Upper lobe of left lung (tissue), 6 donors: ENCODE results near the gene MSL2. TPM values are rescaled to one million over a fixed set of nuclear protein-coding genes. Genes with fewer than 3 reads are reported as not detected.
"Not testable (repeated sequence)": the region's sequence is repeated elsewhere in the genome, so short reads cannot be mapped to it uniquely, and the experiment has no call there.

ENCODE experiments used
- ATAC-seq, 2 donors: fragments of 200-7000 bp; cut with Tn5 transposase; one replicate each; pipeline ENCODE4 v1.9.1; 2022; ENCODE audit warnings: mild to moderate bottlenecking in 2 of 2, moderate library complexity in 2 of 2; ENCODE audit not compliant: low FRiP score in 2 of 2
- DNase-seq, 2 donors: peaks; one replicate each; pipeline ENCODE4 v3.0.0-alpha.2; 2019 to 2020
- H3K27ac ChIP-seq, 4 donors: fragments of 200-600 bp; sonication (generic); one replicate each; pipeline ENCODE4 v1.5.1; 2016 to 2019
- H3K27me3 ChIP-seq, 4 donors: fragments of 200-600 bp; sonication (generic); one replicate each; pipeline ENCODE4 v1.5.1; 2017 to 2019
- H3K36me3 ChIP-seq, 4 donors: fragments of 200-600 bp; sonication (generic); one replicate each; pipeline ENCODE4 v1.5.1; 2016 to 2019
- H3K4me1 ChIP-seq, 4 donors: fragments of 200-600 bp; sonication (generic); one replicate each; pipeline ENCODE4 v1.5.1; 2018 to 2019
- H3K4me3 ChIP-seq, 4 donors: fragments of 200-600 bp; sonication (generic); one replicate each; pipeline ENCODE4 v1.5.1; 2017 to 2019; ENCODE audit warnings: mild to moderate bottlenecking in 2 of 4, moderate library complexity in 1 of 4
- H3K9me3 ChIP-seq, 4 donors: fragments of 200-600 bp; sonication (generic); one replicate each; pipeline ENCODE4 v1.5.1; 2018 to 2019
- CTCF ChIP-seq, 6 experiments: fragments of 450-650 bp in 4 of 6; fragments of 200-600 bp in 2 of 6; sonication (generic) in 2 of 6; IDR thresholded peaks; one replicate each; pipeline ENCODE4 v1.5.1; 2016 to 2019; ENCODE audit warnings: antibody characterized with exemption in 6 of 6
- EP300 ChIP-seq, 4 donors: sonication (generic); formaldehyde crosslinking; IDR thresholded peaks; one replicate each; pipeline ENCODE4 v1.5.1; 2017; ENCODE audit warnings: antibody characterized with exemption in 4 of 4, control low read depth in 2 of 4
- POLR2A ChIP-seq, 4 donors: fragments of 450-650 bp; IDR thresholded peaks; one replicate each; pipeline ENCODE4 v1.5.1; 2016 to 2017; ENCODE audit warnings: antibody characterized with exemption in 4 of 4, mild to moderate bottlenecking in 2 of 4
- POLR2AphosphoS5 ChIP-seq, 2 donors: sonication (generic); formaldehyde crosslinking; IDR thresholded peaks; one replicate each; pipeline ENCODE4 v1.5.1; 2017; ENCODE audit warnings: antibody characterized with exemption in 2 of 2
- WGBS, 2 donors: methylation state at CpG; one replicate each; pipeline ENCODE4 v1.1.5; 2017 to 2018; 5-methylcytosine and 5-hydroxymethylcytosine counted together
- total RNA-seq, 6 donors: library from RNA; depleted of rRNA in 4 of 6; stranded (reverse); fragments of >200 nt in 4 of 6; gene quantifications; one replicate each; pipeline versions ENCODE4 v1.1.0 to v1.2.1, GENCODE V29; 2016 to 2021
- donor health status: DM: no; HTN: no; CAD: no; lungs with moderate emphysema.
- donor health status: DM: no; HTN: yes; CAD: no; lungs with severe emphysema.

The MSL2 gene
- total RNA-seq, 6 donors from 2014 or later = 15.1 to 42.6 (median 33.4) TPM

- no peak overlapping the region for H3K4me3 ChIP-seq
- no peaks in the 10 kb centered on the region for H3K9me3 ChIP-seq
- no peaks in the 10 kb centered on the region for H3K27me3 ChIP-seq
- no peak for TF ChIP-seq POLR2A (IDR thresholded peaks at IDR 0.05)
- TF ChIP-seq EP300 (IDR thresholded peaks at IDR 0.05) = no peak
- TF ChIP-seq POLR2AphosphoS5 (IDR thresholded peaks at IDR 0.05) = no peak
- no peak for TF ChIP-seq CTCF (IDR thresholded peaks at IDR 0.05)
- no peaks in the 10 kb centered on the region for H3K36me3 ChIP-seq
- no peak for DNase-seq
- H3K27ac ChIP-seq = no peak overlapping the region
- H3K4me1 ChIP-seq = no peaks in the 10 kb centered on the region
- no peak for ATAC-seq
Measured at GRCh38 chr3:136209921-136210320, 13.8 kb upstream of the MSL2 start.

GRCh38 chr3:136207489-136208115 lies 11.5 kb upstream of the MSL2 start:
- H3K9me3 ChIP-seq = no peaks in the 10 kb centered on the region
- WGBS, 2 donors = 75 to 85% methylated on average over 4 of the region's 4 CpGs
- H3K4me3 ChIP-seq = no peak overlapping the region
- ATAC-seq (no peak), DNase-seq (no peak)
- H3K4me1 ChIP-seq = no peaks in the 10 kb centered on the region
- H3K27me3 ChIP-seq = no peaks in the 10 kb centered on the region
- no peak overlapping the region for H3K27ac ChIP-seq
- TF ChIP-seq POLR2A (IDR thresholded peaks at IDR 0.05) = no peak
- no peak for TF ChIP-seq CTCF (IDR thresholded peaks at IDR 0.05)
- no peak for TF ChIP-seq EP300 (IDR thresholded peaks at IDR 0.05)
- TF ChIP-seq POLR2AphosphoS5 (IDR thresholded peaks at IDR 0.05) = no peak
- H3K36me3 ChIP-seq = no peaks in the 10 kb centered on the region

GRCh38 chr3:136199219-136199618 lies 3.1 kb upstream of the MSL2 start:
- ATAC-seq, H3K27me3 ChIP-seq, H3K27ac ChIP-seq, H3K9me3 ChIP-seq, DNase-seq, H3K36me3 ChIP-seq, H3K4me3 ChIP-seq: not testable (repeated sequence)
- H3K4me1 ChIP-seq = peaks cover 5 to 12% (median 10%) of the 10 kb centered on the region in 4 donors
- WGBS, 2 donors = 95 to 97% methylated on average over 5 of the region's 5 CpGs

- Histone ChIP-seq H3K4me1 (peaks cover 5 to 12% (median 10%) of the 10 kb centered on the region in 4 donors), H3K27ac (peak overlapping the region in 1 of 4 donors; percentile 100)
- not testable (repeated sequence) for DNase-seq, ATAC-seq, H3K27me3 ChIP-seq, H3K9me3 ChIP-seq, H3K4me3 ChIP-seq, H3K36me3 ChIP-seq
- WGBS, 2 donors = 95 to 98% methylated on average over 10 of the region's 10 CpGs
Measured at GRCh38 chr3:136198462-136199078, 2.4 kb upstream of the MSL2 start.

GRCh38 chr3:136197159-136197793 lies 1.1 kb upstream of the MSL2 start:
- H3K9me3 ChIP-seq = no peaks in the 10 kb centered on the region
- peaks cover 10 to 24% (median 14%) of the 10 kb centered on the region in 4 donors for H3K4me1 ChIP-seq
- no peaks in the 10 kb centered on the region for H3K36me3 ChIP-seq
- no peak for DNase-seq
- peak overlapping the region; percentile 99 to 100 (median 100) for H3K27ac ChIP-seq
- WGBS, 2 donors = 14 to 15% methylated on average over 15 of the region's 15 CpGs
- H3K4me3 ChIP-seq = peak overlapping the region; percentile 68 to 93 (median 89)
- H3K27me3 ChIP-seq = no peaks in the 10 kb centered on the region
- TF ChIP-seq CTCF (IDR thresholded peaks at IDR 0.05) (no peak), POLR2AphosphoS5 (IDR thresholded peaks at IDR 0.05) (no peak), EP300 (IDR thresholded peaks at IDR 0.05) (no peak), POLR2A (IDR thresholded peaks at IDR 0.05) (no peak)
- no peak for ATAC-seq
